Smooth muscle cell (in vitro differentiated cells): ENCODE results near the gene MIA. TPM values are rescaled to one million over a fixed set of nuclear protein-coding genes. Genes with fewer than 3 reads are reported as not detected.
"Not testable (repeated sequence)": the region's sequence is repeated elsewhere in the genome, so short reads cannot be mapped to it uniquely, and the experiment has no call there.

Experiments
- DNase-seq: peaks from one replicate; lab custom pipeline; 2025; ENCODE audit not compliant: unreplicated experiment; lab: John Stamatoyannopoulos, UW
- H2AFZ ChIP-seq: fragments of 200-600 bp; sonication (generic); 2 replicates; pipeline ENCODE4 v1.6.0; 2016; ENCODE audit warnings: antibody characterized with exemption, low read depth, mild to moderate bottlenecking
- H3F3A ChIP-seq: fragments of 200-600 bp; sonication (generic); 2 replicates; pipeline ENCODE4 v1.6.0; 2017; ENCODE audit warnings: antibody characterized with exemption, low read depth
- H3K27ac ChIP-seq: fragments of 200-600 bp; sonication (generic); 2 replicates; pipeline ENCODE4 v1.5.1; 2016; ENCODE audit warnings: low read depth, mild to moderate bottlenecking
- H3K27me3 ChIP-seq: fragments of 200-600 bp; sonication (generic); 2 replicates; pipeline ENCODE4 v1.6.1; 2016; ENCODE audit warnings: low read depth, mild to moderate bottlenecking
- H3K36me3 ChIP-seq: fragments of 200-600 bp; sonication (generic); 2 replicates; pipeline ENCODE4 v1.5.1; 2016; ENCODE audit warnings: low read depth
- H3K4me1 ChIP-seq: fragments of 200-600 bp; sonication (generic); 2 replicates; pipeline ENCODE4 v1.5.1; 2016; ENCODE audit warnings: low read depth
- H3K4me2 ChIP-seq: fragments of 200-600 bp; sonication (generic); 2 replicates; pipeline ENCODE4 v1.6.0; 2016; ENCODE audit warnings: mild to moderate bottlenecking
- H3K4me3 ChIP-seq: fragments of 200-600 bp; sonication (generic); 2 replicates; pipeline ENCODE4 v1.5.1; 2016; ENCODE audit warnings: mild to moderate bottlenecking
- H3K79me2 ChIP-seq: fragments of 200-600 bp; sonication (generic); 2 replicates; pipeline ENCODE4 v1.6.0; 2016; ENCODE audit warnings: low read depth, mild to moderate bottlenecking
- H3K9ac ChIP-seq: fragments of 200-600 bp; sonication (generic); 2 replicates; pipeline ENCODE4 v1.6.0; 2016; ENCODE audit warnings: low read depth
- H3K9me3 ChIP-seq: fragments of 200-600 bp; sonication (generic); replicated peaks from 2 replicates; pipeline ENCODE4 v1.5.1; 2016; ENCODE audit warnings: low read depth
- H4K20me1 ChIP-seq: fragments of 200-600 bp; sonication (generic); 2 replicates; pipeline ENCODE4 v1.6.0; 2016; ENCODE audit warnings: low read depth
- WGBS: methylation state at CpG from one replicate; pipeline ENCODE4 v1.1.7; 2016; ENCODE audit warnings: low lambda C conversion rate; 5-methylcytosine and 5-hydroxymethylcytosine counted together
- polyA plus RNA-seq: library from polyadenylated mRNA; unstranded; fragments of >200 nt; fragmentation: Nextera tagmentation; extraction: Ambion mirVana; gene quantifications from 2 replicates; pipeline ENCODE4 v1.2.1, GENCODE V29; 2016
- total RNA-seq: library from RNA; depleted of rRNA; stranded (reverse); fragments of >200 nt; gene quantifications from 2 replicates; pipeline ENCODE4 v1.2.3, GENCODE V29; 2014
- TF ChIP-seq, protein P1 (sequence below): fragments of 200-600 bp; sonication (generic); IDR thresholded peaks from 2 replicates; pipeline ENCODE4 v1.5.1; 2017; ENCODE audit warnings: borderline replicate concordance, mild to moderate bottlenecking, antibody characterized with exemption; ENCODE audit not compliant: insufficient read depth, poor library complexity, severe bottlenecking

The MIA gene
- total and polyA plus RNA-seq, 2 experiments from 2014 or later: 2.4 to 3.8 TPM

DNA sequence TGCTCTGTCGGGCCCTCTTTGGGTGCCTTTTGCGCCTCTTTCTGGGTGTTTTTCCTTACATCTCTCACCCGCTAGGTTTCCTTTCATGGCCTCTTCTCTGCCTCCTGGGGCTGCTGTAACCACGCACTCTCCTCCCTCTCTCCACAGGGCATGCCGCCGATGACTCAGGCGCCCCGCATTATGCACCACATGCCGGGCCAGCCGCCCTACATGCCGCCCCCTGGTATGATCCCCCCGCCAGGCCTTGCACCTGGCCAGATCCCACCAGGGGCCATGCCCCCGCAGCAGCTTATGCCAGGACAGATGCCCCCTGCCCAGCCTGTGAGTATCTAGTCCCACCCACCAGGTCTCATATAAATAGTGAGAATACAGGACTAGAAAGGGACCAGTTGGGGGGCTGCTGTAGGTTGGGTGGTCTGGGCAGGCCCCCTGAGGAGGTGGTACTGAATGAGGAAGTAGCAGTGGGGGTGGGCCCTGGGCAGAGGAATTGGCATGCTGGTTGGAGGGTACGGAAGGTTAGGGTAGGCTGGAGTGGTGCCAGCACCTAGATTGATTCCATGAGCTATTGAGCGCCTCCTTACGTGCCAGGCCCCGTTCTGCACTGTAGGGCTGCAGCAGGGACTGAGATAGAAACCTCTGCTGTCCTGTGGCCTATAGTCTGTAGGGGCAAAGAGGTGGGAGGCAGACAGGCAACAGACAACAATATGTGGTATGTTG lies 12.4 kb upstream of the MIA start:
- 98% methylated on average over 17 of the region's 17 CpGs for WGBS
- TF ChIP-seq, protein P1, sequence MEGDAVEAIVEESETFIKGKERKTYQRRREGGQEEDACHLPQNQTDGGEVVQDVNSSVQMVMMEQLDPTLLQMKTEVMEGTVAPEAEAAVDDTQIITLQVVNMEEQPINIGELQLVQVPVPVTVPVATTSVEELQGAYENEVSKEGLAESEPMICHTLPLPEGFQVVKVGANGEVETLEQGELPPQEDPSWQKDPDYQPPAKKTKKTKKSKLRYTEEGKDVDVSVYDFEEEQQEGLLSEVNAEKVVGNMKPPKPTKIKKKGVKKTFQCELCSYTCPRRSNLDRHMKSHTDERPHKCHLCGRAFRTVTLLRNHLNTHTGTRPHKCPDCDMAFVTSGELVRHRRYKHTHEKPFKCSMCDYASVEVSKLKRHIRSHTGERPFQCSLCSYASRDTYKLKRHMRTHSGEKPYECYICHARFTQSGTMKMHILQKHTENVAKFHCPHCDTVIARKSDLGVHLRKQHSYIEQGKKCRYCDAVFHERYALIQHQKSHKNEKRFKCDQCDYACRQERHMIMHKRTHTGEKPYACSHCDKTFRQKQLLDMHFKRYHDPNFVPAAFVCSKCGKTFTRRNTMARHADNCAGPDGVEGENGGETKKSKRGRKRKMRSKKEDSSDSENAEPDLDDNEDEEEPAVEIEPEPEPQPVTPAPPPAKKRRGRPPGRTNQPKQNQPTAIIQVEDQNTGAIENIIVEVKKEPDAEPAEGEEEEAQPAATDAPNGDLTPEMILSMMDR: no peak
- no peak overlapping the region for H2AFZ ChIP-seq
- H3K9ac ChIP-seq: no peak overlapping the region
- no peaks in the 10 kb centered on the region for H3K9me3 ChIP-seq
- no peaks in the 10 kb centered on the region for H3K27me3 ChIP-seq
- peaks cover 5% of the 10 kb centered on the region for H3K79me2 ChIP-seq
- peaks cover 12% of the 10 kb centered on the region for H3F3A ChIP-seq
- no peaks in the 10 kb centered on the region for H3K4me1 ChIP-seq
- H3K36me3 ChIP-seq: peaks cover 17% of the 10 kb centered on the region
- H4K20me1 ChIP-seq: peaks cover 12% of the 10 kb centered on the region
- H3K4me3 ChIP-seq: no peak overlapping the region
- no peak for DNase-seq
- H3K27ac ChIP-seq: no peak overlapping the region
- no peak overlapping the region for H3K4me2 ChIP-seq

DNA sequence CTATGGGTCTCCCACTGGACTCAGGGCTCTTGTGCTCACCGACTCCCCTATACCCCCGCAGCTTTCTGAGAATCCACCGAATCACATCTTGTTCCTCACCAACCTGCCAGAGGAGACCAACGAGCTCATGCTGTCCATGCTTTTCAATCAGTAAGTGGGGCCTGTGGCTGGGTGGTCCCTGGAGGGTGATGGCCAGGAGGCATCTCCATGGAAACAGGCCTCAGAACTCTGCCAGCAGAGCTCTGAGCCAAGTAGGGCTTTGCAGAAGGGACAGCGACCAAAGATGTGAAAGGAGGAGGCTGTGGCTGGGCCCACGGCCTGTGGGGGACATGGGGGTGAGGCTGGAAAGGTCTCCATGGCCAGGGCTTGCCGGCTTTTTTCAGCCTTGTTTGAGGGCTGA lies 11.8 kb upstream of the MIA start:
- WGBS: 99% methylated on average over 7 of the region's 7 CpGs
- peaks cover under 1% of the 10 kb centered on the region for H3K79me2 ChIP-seq
- H3K27ac ChIP-seq: no peak overlapping the region
- no peak for DNase-seq
- no peak overlapping the region for H2AFZ ChIP-seq
- peaks cover 13% of the 10 kb centered on the region for H3K36me3 ChIP-seq
- no peaks in the 10 kb centered on the region for H3K4me1 ChIP-seq
- H3F3A ChIP-seq: peaks cover 12% of the 10 kb centered on the region
- no peak overlapping the region for H3K4me3 ChIP-seq
- no peaks in the 10 kb centered on the region for H3K9me3 ChIP-seq
- TF ChIP-seq, protein P1: no peak
- no peak overlapping the region for H3K4me2 ChIP-seq
- H4K20me1 ChIP-seq: peaks cover 6% of the 10 kb centered on the region
- no peaks in the 10 kb centered on the region for H3K27me3 ChIP-seq
- H3K9ac ChIP-seq: no peak overlapping the region

DNA sequence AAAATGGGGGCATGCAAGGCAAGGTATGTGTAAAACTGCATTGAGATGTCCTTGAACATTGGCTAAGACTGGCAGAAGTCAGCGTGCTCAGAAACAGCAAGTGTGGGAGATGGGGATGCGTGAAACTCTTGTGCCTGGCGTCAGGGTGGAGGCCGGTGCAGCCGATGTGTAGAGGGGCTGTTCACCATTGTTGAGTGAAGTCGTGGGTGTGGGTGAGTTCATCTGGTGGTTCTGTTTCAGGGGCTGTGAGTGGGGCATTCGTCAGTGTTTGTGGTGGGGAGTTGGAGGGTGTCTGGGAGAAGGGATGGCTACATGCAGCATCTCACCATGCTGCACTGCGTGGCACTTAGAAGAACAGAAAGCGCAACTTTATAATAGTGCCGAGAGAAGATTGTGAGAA lies 11.4 kb upstream of the MIA start:
- H3K9ac ChIP-seq: no peak overlapping the region
- WGBS: 97% methylated on average over 10 of the region's 10 CpGs
- H3K79me2 ChIP-seq: no peaks in the 10 kb centered on the region
- TF ChIP-seq, protein P1: no peak
- H3K9me3 ChIP-seq: no peaks in the 10 kb centered on the region
- H3K4me3 ChIP-seq: no peak overlapping the region
- no peak overlapping the region for H3K27ac ChIP-seq
- no peak overlapping the region for H2AFZ ChIP-seq
- H3K27me3 ChIP-seq: no peaks in the 10 kb centered on the region
- no peaks in the 10 kb centered on the region for H3K4me1 ChIP-seq
- H3F3A ChIP-seq: peaks cover 12% of the 10 kb centered on the region
- H3K36me3 ChIP-seq: peaks cover 13% of the 10 kb centered on the region
- H4K20me1 ChIP-seq: peaks cover 4% of the 10 kb centered on the region
- no peak overlapping the region for H3K4me2 ChIP-seq
- no peak for DNase-seq

DNA sequence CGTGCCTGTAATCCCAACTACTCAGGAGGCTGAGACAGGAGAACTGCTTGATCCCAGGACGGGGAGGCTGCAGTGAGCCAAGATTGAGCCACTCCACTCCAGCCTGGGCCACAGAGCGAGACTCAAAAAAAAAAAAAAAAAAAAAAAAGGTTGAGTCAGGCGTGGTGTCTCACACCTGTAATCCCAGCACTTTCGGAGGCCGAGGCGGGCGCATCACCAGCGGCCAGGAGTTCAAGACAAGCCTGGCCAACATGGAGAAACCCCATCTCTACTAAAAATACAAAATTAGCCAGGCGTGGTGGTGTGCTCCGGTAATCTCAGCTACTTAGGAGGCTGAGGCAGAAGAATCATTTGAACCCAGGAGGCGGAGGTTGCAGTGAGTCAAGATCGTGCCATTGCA lies 8.9 kb upstream of the MIA start:
- not testable (repeated sequence) for H4K20me1 ChIP-seq, H3K27me3 ChIP-seq, DNase-seq, H3K4me2 ChIP-seq, H3K9ac ChIP-seq, H3K9me3 ChIP-seq, H3K4me1 ChIP-seq, H2AFZ ChIP-seq, H3K36me3 ChIP-seq, H3K4me3 ChIP-seq, H3K79me2 ChIP-seq, H3K27ac ChIP-seq
- 95% methylated on average over 13 of the region's 13 CpGs for WGBS
- peaks cover 12% of the 10 kb centered on the region for H3F3A ChIP-seq
